Measurements from ENCODE around the gene C21orf58. TPM values are rescaled to one million over a fixed set of nuclear protein-coding genes. Genes with fewer than 3 reads are reported as not detected.

Gene C21orf58
- total RNA-seq, 2 experiments from 2014 or later = 112 to 141 TPM

- no TSS peak for BruUV-seq (replicated peaks)
- no peaks in the 10 kb centered on the region for H3K9me2 ChIP-seq (ENCODE audit: insufficient read depth, low read length)
- POLR2A ChIA-PET = interaction anchor here (0.7 kb wide), 1 partner anchor 51 kb away, joined by 3 read pairs; no protein-coding TSS in a partner anchor
- no peak overlapping the region for H3K4me2 ChIP-seq (ENCODE audit: low read length)
- H4K20me1 ChIP-seq (ENCODE audit: insufficient read depth, low read length) = no peaks in the 10 kb centered on the region
- H3K9me3 ChIP-seq (ENCODE audit: low read length) = no peaks in the 10 kb centered on the region
- H3K36me3 ChIP-seq (ENCODE audit: insufficient read depth, low read length) = peaks cover 90% of the 10 kb centered on the region
- H2AFZ ChIP-seq (ENCODE audit: low read length) = no peak overlapping the region
- CTCF ChIA-PET (ENCODE audit: unreplicated experiment) = no interaction called here
- no peak overlapping the region for H3K4me3 ChIP-seq (ENCODE audit: low read depth, low read length, poor library complexity, severe bottlenecking)
- intact Hi-C loops (cut with micrococcal nuclease; ENCODE audit: unreplicated experiment) = no loop called here
- H3K27ac ChIP-seq (ENCODE audit: low read depth, low read length, poor library complexity, severe bottlenecking) = no peak overlapping the region
- TF ChIP-seq EZH2phosphoT487 (IDR thresholded peaks at IDR 0.05; ENCODE audit: borderline replicate concordance, low read depth, low read length) = no peak
- TF ChIP-seq, protein P1, sequence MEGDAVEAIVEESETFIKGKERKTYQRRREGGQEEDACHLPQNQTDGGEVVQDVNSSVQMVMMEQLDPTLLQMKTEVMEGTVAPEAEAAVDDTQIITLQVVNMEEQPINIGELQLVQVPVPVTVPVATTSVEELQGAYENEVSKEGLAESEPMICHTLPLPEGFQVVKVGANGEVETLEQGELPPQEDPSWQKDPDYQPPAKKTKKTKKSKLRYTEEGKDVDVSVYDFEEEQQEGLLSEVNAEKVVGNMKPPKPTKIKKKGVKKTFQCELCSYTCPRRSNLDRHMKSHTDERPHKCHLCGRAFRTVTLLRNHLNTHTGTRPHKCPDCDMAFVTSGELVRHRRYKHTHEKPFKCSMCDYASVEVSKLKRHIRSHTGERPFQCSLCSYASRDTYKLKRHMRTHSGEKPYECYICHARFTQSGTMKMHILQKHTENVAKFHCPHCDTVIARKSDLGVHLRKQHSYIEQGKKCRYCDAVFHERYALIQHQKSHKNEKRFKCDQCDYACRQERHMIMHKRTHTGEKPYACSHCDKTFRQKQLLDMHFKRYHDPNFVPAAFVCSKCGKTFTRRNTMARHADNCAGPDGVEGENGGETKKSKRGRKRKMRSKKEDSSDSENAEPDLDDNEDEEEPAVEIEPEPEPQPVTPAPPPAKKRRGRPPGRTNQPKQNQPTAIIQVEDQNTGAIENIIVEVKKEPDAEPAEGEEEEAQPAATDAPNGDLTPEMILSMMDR (conservative IDR thresholded peaks at IDR 0.05; ENCODE audit: low read length) = no peak
- no peaks in the 10 kb centered on the region for H3K79me2 ChIP-seq (ENCODE audit: insufficient read depth, low read depth, low read length)
- no peaks in the 10 kb centered on the region for H3K4me1 ChIP-seq (ENCODE audit: insufficient read depth, low read length, poor library complexity, severe bottlenecking)
- no peak for DNase-seq (ENCODE audit: low spot score)
These were observed 48.8 kb downstream of the C21orf58 start for GRCh38 chr21:46274797-46275390.

- Histone ChIP-seq H3K79me2 (ENCODE audit: insufficient read depth, low read depth, low read length) (no peaks in the 10 kb centered on the region), H3K36me3 (ENCODE audit: insufficient read depth, low read length) (peaks cover 90% of the 10 kb centered on the region), H3K4me3 (ENCODE audit: low read depth, low read length, poor library complexity, severe bottlenecking) (no peak overlapping the region), H3K4me2 (ENCODE audit: low read length) (no peak overlapping the region), H3K27ac (ENCODE audit: low read depth, low read length, poor library complexity, severe bottlenecking) (no peak overlapping the region), H2AFZ (ENCODE audit: low read length) (no peak overlapping the region), H4K20me1 (ENCODE audit: insufficient read depth, low read length) (no peaks in the 10 kb centered on the region), H3K4me1 (ENCODE audit: insufficient read depth, low read length, poor library complexity, severe bottlenecking) (no peaks in the 10 kb centered on the region), H3K9me2 (ENCODE audit: insufficient read depth, low read length) (no peaks in the 10 kb centered on the region), H3K9me3 (ENCODE audit: low read length) (no peaks in the 10 kb centered on the region)
- ChIA-PET POLR2A (no interaction called here), CTCF (ENCODE audit: unreplicated experiment) (no interaction called here)
- no TSS peak for BruUV-seq (replicated peaks)
- no peak for DNase-seq (ENCODE audit: low spot score)
- TF ChIP-seq EZH2phosphoT487 (IDR thresholded peaks at IDR 0.05; ENCODE audit: borderline replicate concordance, low read depth, low read length) = no peak
- TF ChIP-seq, protein P1 (conservative IDR thresholded peaks at IDR 0.05; ENCODE audit: low read length) = no peak
- intact Hi-C loops (cut with micrococcal nuclease; ENCODE audit: unreplicated experiment) = no loop called here
These were observed 50.3 kb downstream of the C21orf58 start for GRCh38 chr21:46273341-46273740.

DNA sequence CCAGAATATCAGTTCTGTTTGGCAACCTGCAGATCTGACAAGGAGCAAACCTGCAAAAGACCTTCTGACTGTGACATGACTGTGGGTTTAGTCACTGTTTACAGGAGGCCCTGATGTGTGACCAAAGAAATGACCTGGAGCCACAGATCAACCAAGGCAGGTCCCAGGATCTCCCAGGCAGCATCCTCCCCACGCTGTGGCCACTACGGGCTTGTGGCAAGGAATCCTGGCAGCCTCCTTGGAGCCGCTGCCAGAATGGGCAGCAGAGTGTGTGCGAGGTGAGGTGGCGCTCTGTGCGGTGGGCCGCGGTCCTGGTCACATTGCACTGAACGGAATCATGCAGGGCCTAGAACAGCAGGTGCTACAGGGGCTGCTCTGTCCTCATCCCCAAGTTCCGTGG is 54.2 kb downstream of the C21orf58 start:
- Histone ChIP-seq H4K20me1 (ENCODE audit: insufficient read depth, low read length) (no peaks in the 10 kb centered on the region), H3K4me3 (ENCODE audit: low read depth, low read length, poor library complexity, severe bottlenecking) (no peak overlapping the region), H3K9me2 (ENCODE audit: insufficient read depth, low read length) (no peaks in the 10 kb centered on the region), H3K4me1 (ENCODE audit: insufficient read depth, low read length, poor library complexity, severe bottlenecking) (no peaks in the 10 kb centered on the region), H3K4me2 (ENCODE audit: low read length) (no peak overlapping the region), H2AFZ (ENCODE audit: low read length) (no peak overlapping the region), H3K36me3 (ENCODE audit: insufficient read depth, low read length) (peaks cover 95% of the 10 kb centered on the region), H3K79me2 (ENCODE audit: insufficient read depth, low read depth, low read length) (no peaks in the 10 kb centered on the region), H3K9me3 (ENCODE audit: low read length) (no peaks in the 10 kb centered on the region), H3K27ac (ENCODE audit: low read depth, low read length, poor library complexity, severe bottlenecking) (no peak overlapping the region)
- no TSS peak for BruUV-seq (replicated peaks)
- ChIA-PET CTCF (ENCODE audit: unreplicated experiment) (no interaction called here), POLR2A (no interaction called here)
- DNase-seq (ENCODE audit: low spot score) = no peak
- intact Hi-C loops (cut with micrococcal nuclease; ENCODE audit: unreplicated experiment) = no loop called here
- TF ChIP-seq, protein P1 (conservative IDR thresholded peaks at IDR 0.05; ENCODE audit: low read length) = no peak
- no peak for TF ChIP-seq EZH2phosphoT487 (IDR thresholded peaks at IDR 0.05; ENCODE audit: borderline replicate concordance, low read depth, low read length)

All from OCI-LY7 (cell line).